KBM-7 (cell line): ENCODE measurements around the gene FRYL.

Source experiments
- DNase-seq: peaks from one replicate; pipeline ENCODE4 v3.0.0-alpha.2; 2015
- in situ Hi-C: fragments of 300-500 bp; cut with MboI; formaldehyde crosslinking; loops from 2 replicates; pipeline ENCODE4 v1.14.3; 2020; ENCODE audit warnings: low sequenced_read_pairs, low pct_unique_long_range_greater_than_20kb, mixed read lengths

FRYL gene

DNA sequence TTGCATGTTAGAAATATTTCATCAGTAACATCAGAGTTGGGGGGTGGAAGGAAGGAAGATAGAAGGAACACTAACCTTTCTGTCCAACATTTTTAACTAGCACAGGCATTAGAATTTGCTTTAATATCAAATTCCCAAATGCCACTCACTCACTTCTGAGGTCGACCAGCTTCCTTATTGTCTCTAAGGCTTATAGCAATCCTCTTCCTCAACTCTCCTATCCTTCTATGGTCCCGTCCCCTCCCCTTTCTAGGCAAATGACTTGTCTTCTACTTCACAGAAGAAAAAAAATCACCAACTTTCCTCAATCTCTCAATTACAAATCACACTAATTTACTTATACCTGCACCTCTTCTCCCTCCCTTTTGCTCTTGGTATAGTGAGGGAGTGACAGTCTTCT is 189.2 kb downstream of the FRYL start:
- in situ Hi-C loops: no loop called here

DNA sequence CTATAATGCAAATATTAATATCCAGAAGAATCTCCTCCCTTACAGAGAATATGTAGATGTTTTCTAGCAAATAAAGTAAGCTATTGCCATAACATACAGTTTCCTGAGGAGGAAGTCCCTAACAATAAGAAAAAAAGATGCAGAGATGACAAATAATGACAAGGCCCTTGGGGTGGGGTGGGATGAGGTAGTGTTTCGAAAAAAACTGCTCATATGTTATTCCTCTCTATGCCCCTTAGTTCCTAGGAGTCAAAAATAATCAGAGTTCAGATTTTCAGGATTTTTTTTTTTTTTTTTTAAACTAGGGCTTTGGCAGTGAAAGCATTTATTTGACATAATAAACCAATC is 191.0 kb downstream of the FRYL start:
- no peak for DNase-seq
- in situ Hi-C loops: no loop called here

More for the DNA sequence above, 189.2 kb downstream of the FRYL start:
- no peak for DNase-seq

DNA sequence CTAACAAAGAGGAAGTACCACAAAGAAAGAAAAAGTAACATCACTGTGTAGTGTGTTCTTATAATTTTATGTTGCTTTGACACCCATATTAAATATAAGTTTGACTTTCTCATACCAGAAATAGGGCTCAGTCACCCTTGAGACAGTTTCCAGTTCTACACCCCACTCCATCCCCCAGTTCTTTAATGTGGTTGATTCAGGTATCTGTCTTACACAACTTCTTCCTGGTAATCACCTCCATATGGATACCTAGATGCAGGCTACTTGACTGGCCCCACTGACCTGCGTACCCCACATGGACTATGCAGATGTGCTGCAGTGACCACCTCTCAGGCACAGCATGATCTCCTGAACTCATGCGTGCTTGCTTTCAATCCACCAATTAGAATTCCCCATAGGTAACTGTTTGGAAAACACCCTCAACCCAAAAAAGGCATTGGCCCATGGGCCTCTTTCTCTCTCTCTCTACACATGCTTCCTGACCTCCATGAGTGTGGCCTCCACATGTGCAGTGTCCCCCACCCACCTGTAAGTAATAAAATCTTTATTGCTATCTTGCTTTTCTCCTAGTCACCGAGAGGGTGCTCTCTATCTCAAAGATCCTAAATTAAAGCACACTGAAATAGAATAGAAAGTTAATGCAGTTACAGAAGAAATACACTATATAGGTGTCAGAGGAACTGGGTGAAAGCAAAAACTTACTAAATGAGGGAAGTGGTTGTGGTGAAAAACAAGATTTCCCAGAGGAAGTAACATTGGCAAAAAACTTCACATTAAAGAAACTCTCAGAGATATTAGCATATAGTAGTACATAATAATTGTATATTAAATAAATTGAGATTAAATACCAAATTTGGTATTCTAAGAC is 191.6 kb downstream of the FRYL start:
- DNase-seq: peak; percentile 4
- in situ Hi-C loops: no loop called here

DNA sequence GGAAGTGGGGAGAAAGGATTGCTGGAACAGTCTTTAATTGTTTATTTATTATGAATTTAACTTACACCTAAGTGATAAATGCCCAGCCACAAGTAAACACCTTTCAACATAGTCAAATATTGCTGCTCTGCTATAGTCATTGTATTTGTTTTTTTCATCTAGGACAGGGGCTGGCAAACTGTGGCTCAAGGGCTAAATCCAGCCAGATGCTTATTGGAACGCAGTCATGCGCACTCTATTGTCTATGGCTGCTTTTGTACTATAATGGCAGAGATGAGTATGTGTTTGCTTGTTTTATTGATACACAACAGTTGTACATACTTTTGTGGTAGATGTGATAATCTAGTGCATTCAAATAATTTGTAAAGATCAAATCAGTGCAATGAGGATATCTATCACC is 194.7 kb downstream of the FRYL start:
- in situ Hi-C loops: no loop called here
- DNase-seq: no peak

- in situ Hi-C loops: no loop called here
- peak; percentile 77 for DNase-seq
Measured at GRCh38 chr4:48578132-48578968, 201.7 kb downstream of the FRYL start.

- DNase-seq: no peak
- in situ Hi-C loops: no loop called here
Measured at GRCh38 chr4:48575964-48576363, 204.1 kb downstream of the FRYL start.

DNA sequence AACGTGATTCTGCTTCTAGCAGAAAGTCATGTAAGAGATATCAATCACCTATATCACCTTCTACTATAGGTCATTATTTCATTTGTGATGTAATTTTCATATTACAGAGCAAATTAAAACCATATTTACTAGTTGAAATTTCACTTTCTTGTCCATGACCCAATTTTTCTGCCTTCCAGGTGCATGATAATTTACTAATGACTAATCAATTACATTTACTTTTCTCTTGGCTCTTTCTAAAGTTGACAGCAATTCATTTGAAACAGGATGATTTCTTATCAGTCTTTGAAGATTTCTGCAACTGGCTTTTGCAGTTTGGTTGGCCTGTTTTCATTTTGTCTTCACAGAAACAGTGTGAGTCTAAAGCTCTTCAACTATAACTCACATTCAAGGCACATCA is 208.6 kb downstream of the FRYL start:
- in situ Hi-C loops: loop anchor here (25.0 kb wide), 1 partner anchor 391 kb away; no protein-coding TSS in a partner anchor
- no peak for DNase-seq

- DNase-seq: no peak
- in situ Hi-C loops: loop anchor here (25.0 kb wide), 1 partner anchor 392 kb away; no protein-coding TSS in a partner anchor
Measured at GRCh38 chr4:48570646-48571220, 209.3 kb downstream of the FRYL start.

GRCh38 chr4:48566034-48566384 is 214.1 kb downstream of the FRYL start:
- DNase-seq: no peak
- in situ Hi-C loops: loop anchor here (25.0 kb wide), 1 partner anchor 396 kb away; no protein-coding TSS in a partner anchor

GRCh38 chr4:48565362-48566033 is 214.6 kb downstream of the FRYL start:
- no peak for DNase-seq
- in situ Hi-C loops: loop anchor here (25.0 kb wide), 1 partner anchor 397 kb away; no protein-coding TSS in a partner anchor

- in situ Hi-C loops: loop anchor here (25.0 kb wide), 1 partner anchor 398 kb away; no protein-coding TSS in a partner anchor
- DNase-seq: no peak
Measured at GRCh38 chr4:48564151-48564550, 215.9 kb downstream of the FRYL start.

- in situ Hi-C loops: loop anchor here (25.0 kb wide), 1 partner anchor 403 kb away; no protein-coding TSS in a partner anchor
Measured at GRCh38 chr4:48558819-48559218, 221.3 kb downstream of the FRYL start.

GRCh38 chr4:48558026-48558425 is 222.1 kb downstream of the FRYL start:
- in situ Hi-C loops: loop anchor here (25.0 kb wide), 1 partner anchor 404 kb away; no protein-coding TSS in a partner anchor
- no peak for DNase-seq

More at GRCh38 chr4:48558819-48559218, 221.3 kb downstream of the FRYL start:
- DNase-seq: no peak

DNA sequence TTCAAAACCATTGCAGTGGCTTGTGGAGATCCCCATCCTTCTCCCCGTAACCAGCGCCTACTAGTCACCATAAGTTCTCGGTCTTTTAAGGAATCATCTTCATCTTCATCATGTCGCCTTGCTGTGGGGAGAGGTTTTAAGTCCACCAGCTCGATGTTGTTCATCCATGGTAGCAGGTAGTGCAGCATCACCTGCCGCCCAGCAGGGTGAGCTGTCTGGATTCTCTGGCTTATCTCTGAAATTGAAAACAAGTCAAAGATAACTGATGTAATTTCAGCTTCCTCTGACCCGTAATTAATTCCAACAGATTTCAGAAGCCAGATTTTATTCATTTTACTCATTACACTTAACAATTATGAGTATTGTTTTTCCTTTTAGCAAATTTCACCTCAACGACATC is 222.6 kb downstream of the FRYL start:
- peak; percentile 22 for DNase-seq
- in situ Hi-C loops: loop anchor here (25.0 kb wide), 1 partner anchor 405 kb away; no protein-coding TSS in a partner anchor

DNA sequence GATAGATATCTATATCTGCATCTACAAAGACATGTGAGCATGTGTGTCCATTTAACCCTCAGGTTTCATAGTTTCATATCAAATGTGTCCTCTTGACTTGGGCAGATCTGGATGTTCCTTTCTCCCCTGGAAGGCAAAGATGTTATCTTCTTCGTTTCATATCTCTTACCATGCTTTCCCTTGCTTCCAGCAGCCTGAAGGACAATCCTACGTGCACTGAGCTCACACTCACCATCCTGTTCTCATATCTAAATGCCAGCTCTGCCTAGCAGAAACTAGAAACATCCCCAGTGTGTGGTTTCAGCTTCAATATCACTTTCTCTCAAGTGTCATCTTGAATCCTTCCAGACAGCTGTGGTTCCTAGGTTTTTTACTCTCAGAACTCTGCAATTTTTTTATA is 223.8 kb downstream of the FRYL start:
- no peak for DNase-seq
- in situ Hi-C loops: loop anchor here (25.0 kb wide), 1 partner anchor 406 kb away; no protein-coding TSS in a partner anchor

DNA sequence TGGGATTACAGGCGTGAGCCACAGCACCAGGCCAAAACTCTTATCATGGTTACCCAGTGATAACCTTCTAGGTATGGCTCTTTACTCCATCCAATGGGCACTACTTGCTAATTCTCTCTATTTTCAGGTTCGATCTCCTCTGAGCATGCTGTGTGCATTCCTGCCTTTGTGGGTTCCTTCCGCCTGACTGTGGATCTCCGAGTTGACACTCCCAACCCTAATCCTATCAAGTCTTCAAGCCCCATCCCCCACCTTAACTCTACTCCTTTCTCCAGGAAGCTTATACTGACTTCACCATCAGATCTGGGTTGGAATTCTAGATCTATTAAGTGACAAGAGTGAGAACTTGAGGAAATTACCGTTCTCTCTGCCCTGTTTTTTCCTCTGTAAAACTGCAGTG is 225.5 kb downstream of the FRYL start:
- DNase-seq: no peak
- in situ Hi-C loops: loop anchor here (25.0 kb wide), 1 partner anchor 408 kb away; no protein-coding TSS in a partner anchor

- DNase-seq: no peak
- in situ Hi-C loops: loop anchor here (25.0 kb wide), 1 partner anchor 409 kb away; no protein-coding TSS in a partner anchor
Measured at GRCh38 chr4:48553720-48554119, 226.4 kb downstream of the FRYL start.

GRCh38 chr4:48546336-48546735 is 233.7 kb downstream of the FRYL start:
- peak; percentile 57 for DNase-seq
- in situ Hi-C loops: loop anchor here (25.0 kb wide), 2 partner anchors 234 to 409 kb away; partner anchors contain the start of gene TXK

- in situ Hi-C loops: loop anchor here (25.0 kb wide), 2 partner anchors 231 to 406 kb away; partner anchors contain the start of gene TXK
- no peak for DNase-seq
Measured at GRCh38 chr4:48543796-48544195, 236.3 kb downstream of the FRYL start.
